Keratinocyte (primary cell): ENCODE data around the gene ASCL2. TPM values are rescaled to one million over a fixed set of nuclear protein-coding genes. Genes with fewer than 3 reads are reported as not detected.

Experiments
- DNase-seq: peaks from one replicate; pipeline ENCODE4 v3.0.0-alpha.2; 2011; ENCODE audit warnings: low read depth, missing footprints, low spot score
- FAIRE-seq: peaks from 2 replicates; lab custom pipeline; 2011; peaks lifted over from hg19 to GRCh38; lab: Jason Lieb, UNC
- H2AFZ ChIP-seq: 2 replicates; pipeline ENCODE4 v1.6.0; 2012; ENCODE audit warnings: low read length, control low read depth, inconsistent platforms; ENCODE audit not compliant: control insufficient read depth
- H3K27ac ChIP-seq: 2 replicates; pipeline ENCODE4 v1.5.1; 2011; ENCODE audit warnings: low read length; ENCODE audit not compliant: control insufficient read depth, insufficient read depth
- H3K27me3 ChIP-seq: 3 replicates; pipeline ENCODE4 v1.6.0; 2011; ENCODE audit warnings: low read length; ENCODE audit not compliant: control insufficient read depth, insufficient read depth; ENCODE audit errors: extremely low read depth
- H3K36me3 ChIP-seq, 2 experiments: 2 replicates in 1 of 2; 3 replicates in 1 of 2; pipeline ENCODE4 v1.5.1; 2011; ENCODE audit warnings: low read length in 2 of 2, mild to moderate bottlenecking in 1 of 2; ENCODE audit not compliant: control insufficient read depth in 2 of 2, insufficient read depth in 2 of 2; ENCODE audit errors: extremely low read depth in 1 of 2
- H3K4me1 ChIP-seq: 3 replicates; pipeline ENCODE4 v1.5.1; 2011; ENCODE audit warnings: low read length; ENCODE audit not compliant: control insufficient read depth, insufficient read depth; ENCODE audit errors: extremely low read depth
- H3K4me2 ChIP-seq: 3 replicates; pipeline ENCODE4 v1.6.0; 2011; ENCODE audit warnings: low read depth, low read length; ENCODE audit not compliant: control insufficient read depth, insufficient read depth; ENCODE audit errors: extremely low read depth
- H3K4me3 ChIP-seq, 3 experiments: fragments of 200-600 bp in 1 of 3; sonication (generic) in 1 of 3; 2 replicates in 2 of 3; 3 replicates in 1 of 3; pipeline ENCODE4 v1.5.1; 2011 to 2016; ENCODE audit warnings: low read length in 3 of 3, mild to moderate bottlenecking in 3 of 3, control low read depth in 2 of 3, inconsistent platforms in 1 of 3, low read depth in 1 of 3, mixed read lengths in 1 of 3, mixed run types in 1 of 3, moderate library complexity in 1 of 3; ENCODE audit not compliant: control insufficient read depth in 2 of 3, insufficient read depth in 2 of 3; ENCODE audit errors: extremely low read depth in 1 of 3
- H3K79me2 ChIP-seq: 2 replicates; pipeline ENCODE4 v1.6.0; 2012; ENCODE audit warnings: low read length; ENCODE audit not compliant: control insufficient read depth, insufficient read depth
- H3K9ac ChIP-seq: 3 replicates; pipeline ENCODE4 v1.6.0; 2011; ENCODE audit warnings: low read length; ENCODE audit not compliant: control insufficient read depth, insufficient read depth; ENCODE audit errors: extremely low read depth
- H3K9me1 ChIP-seq: 3 replicates; pipeline ENCODE4 v1.6.0; 2011; ENCODE audit warnings: low read length; ENCODE audit not compliant: control insufficient read depth, insufficient read depth; ENCODE audit errors: extremely low read depth
- H3K9me3 ChIP-seq: 2 replicates; pipeline ENCODE4 v1.5.1; 2012; ENCODE audit warnings: low read depth, low read length; ENCODE audit not compliant: control insufficient read depth
- H4K20me1 ChIP-seq: 3 replicates; pipeline ENCODE4 v1.6.0; 2011; ENCODE audit warnings: low read length; ENCODE audit not compliant: control insufficient read depth, insufficient read depth; ENCODE audit errors: extremely low read depth
- EZH2 ChIP-seq: IDR thresholded peaks from one replicate; pipeline ENCODE4 v1.6.1; 2012; ENCODE audit warnings: inconsistent platforms, mild to moderate bottlenecking, low read length, moderate library complexity
- dilution Hi-C: fragments of 300-500 bp; cut with MboI; formaldehyde crosslinking; loops from one replicate; pipeline ENCODE4 v1.7.0; 2020; ENCODE audit warnings: low sequenced_read_pairs; ENCODE audit not compliant: extremely low pct_ligation_motif_present
- polyA plus RNA-seq, 5 experiments: library from polyadenylated mRNA; depleted of rRNA in 3 of 5; stranded (reverse) in 3 of 5; stranded (forward) in 1 of 5; unstranded in 1 of 5; fragments of >200 nt; gene quantifications; 1 replicate in 1 of 5; 2 replicates in 3 of 5; 3 replicates in 1 of 5; pipeline versions ENCODE4 v1.2.1 to v1.2.3, GENCODE V29; 2011 to 2012; ENCODE audit warnings: missing spikeins in 2 of 5, low read depth in 1 of 5, low replicate concordance in 1 of 5
- TF ChIP-seq, protein P1 (sequence below), 3 experiments: IDR thresholded peaks in 1 of 3; conservative IDR thresholded peaks in 1 of 3; optimal IDR thresholded peaks in 1 of 3; 2 replicates in 2 of 3; 3 replicates in 1 of 3; pipeline versions ENCODE3 to v1.5.1; 2011; ENCODE audit warnings: low read length in 3 of 3, mild to moderate bottlenecking in 3 of 3, moderate library complexity in 2 of 3, control low read depth in 1 of 3, inconsistent platforms in 1 of 3; ENCODE audit not compliant: insufficient read depth in 2 of 3; ENCODE audit errors: extremely low read depth in 1 of 3

Gene ASCL2
- polyA plus RNA-seq, 1 donor (not counting 4 experiments of a cell fraction or from before 2014, with no cell fraction given), result 0.26 TPM

DNA sequence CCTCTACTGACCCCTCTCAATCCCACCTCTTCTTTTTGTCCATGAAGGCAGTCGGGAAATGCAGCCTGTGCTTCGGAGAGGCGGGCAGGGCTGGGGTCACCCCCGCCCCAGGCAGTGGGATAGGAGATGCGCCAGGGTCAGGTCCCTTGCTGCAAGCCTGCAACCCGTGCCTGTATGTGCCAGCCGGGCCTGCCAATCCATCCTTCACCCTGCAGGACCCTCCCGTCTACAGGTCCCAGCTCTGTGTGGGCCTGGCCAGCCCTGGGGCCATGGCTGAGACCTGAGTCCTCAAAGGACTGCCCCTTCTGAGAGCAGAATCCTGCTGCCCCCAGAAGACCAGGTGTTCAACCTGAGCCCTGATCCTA is 10.9 kb downstream of the ASCL2 start:
- Histone ChIP-seq H4K20me1 (no peaks in the 10 kb centered on the region), H3K9me3 (no peaks in the 10 kb centered on the region), H3K79me2 (no peaks in the 10 kb centered on the region), H2AFZ (no peak overlapping the region), H3K4me1 (peaks cover 15% of the 10 kb centered on the region), H3K27ac (no peak overlapping the region), H3K27me3 (peaks cover 37% of the 10 kb centered on the region), H3K9me1 (no peaks in the 10 kb centered on the region), H3K4me2 (no peak overlapping the region), H3K36me3 (no peaks in the 10 kb centered on the region), H3K9ac (no peak overlapping the region), H3K4me3 (no peak overlapping the region)
- TF ChIP-seq, protein P1, sequence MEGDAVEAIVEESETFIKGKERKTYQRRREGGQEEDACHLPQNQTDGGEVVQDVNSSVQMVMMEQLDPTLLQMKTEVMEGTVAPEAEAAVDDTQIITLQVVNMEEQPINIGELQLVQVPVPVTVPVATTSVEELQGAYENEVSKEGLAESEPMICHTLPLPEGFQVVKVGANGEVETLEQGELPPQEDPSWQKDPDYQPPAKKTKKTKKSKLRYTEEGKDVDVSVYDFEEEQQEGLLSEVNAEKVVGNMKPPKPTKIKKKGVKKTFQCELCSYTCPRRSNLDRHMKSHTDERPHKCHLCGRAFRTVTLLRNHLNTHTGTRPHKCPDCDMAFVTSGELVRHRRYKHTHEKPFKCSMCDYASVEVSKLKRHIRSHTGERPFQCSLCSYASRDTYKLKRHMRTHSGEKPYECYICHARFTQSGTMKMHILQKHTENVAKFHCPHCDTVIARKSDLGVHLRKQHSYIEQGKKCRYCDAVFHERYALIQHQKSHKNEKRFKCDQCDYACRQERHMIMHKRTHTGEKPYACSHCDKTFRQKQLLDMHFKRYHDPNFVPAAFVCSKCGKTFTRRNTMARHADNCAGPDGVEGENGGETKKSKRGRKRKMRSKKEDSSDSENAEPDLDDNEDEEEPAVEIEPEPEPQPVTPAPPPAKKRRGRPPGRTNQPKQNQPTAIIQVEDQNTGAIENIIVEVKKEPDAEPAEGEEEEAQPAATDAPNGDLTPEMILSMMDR (optimal IDR thresholded peaks at IDR 0.05 in 1 of 3, IDR thresholded peaks at IDR 0.05 in 1 of 3, conservative IDR thresholded peaks at IDR 0.05 in 1 of 3; ENCODE audit: extremely low read depth in 1 of 3, insufficient read depth in 2 of 3, low read length in 3 of 3), result no peak
- TF ChIP-seq EZH2, result no peak
- dilution Hi-C loops, result no loop called here
- FAIRE-seq, result no peak
- no peak for DNase-seq

DNA sequence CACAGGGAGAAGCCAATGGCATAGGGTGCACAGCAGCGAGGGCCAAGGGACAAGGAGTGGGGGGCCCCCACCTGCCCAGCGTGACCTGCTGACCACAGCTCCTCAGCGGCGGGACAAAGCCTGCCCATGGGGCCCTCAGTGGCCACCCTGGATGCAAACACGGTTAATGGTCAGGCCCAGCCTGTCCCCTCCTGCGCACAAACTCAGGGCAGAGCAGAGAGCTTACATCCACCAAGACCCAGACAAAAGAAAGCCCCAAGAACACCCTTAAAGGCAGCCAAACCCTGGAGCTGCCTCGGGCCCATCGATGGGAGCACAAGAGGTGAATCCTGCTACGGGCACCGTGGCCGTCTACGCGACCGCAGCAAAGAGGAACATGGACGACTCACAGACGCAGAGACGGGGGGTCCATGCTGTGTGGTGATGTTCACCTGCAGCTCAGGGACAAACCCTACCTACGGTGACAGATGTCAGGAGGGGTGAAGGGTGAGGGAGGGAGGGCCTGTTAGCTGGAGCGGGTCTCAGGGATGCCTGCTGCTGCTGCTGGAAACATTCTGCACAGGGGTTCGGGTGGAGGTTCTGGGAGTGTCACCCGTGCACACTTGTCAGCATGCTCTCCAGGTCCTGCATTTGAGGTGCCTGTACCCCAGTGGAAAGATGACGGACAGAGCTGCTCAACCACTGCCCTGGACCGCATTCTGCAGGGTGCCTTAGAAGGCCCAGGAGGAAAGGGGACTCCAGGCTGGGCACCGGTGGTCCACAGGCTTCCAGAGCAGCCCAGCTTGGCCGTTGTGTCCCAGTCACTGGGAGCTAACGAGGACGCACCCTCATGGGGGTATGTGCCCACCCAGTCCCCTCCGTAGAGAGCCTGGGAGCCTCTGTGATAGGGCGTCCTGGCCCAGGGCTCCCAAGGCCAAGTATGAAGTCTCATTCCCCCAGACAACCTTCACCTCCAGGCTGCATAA is 11.6 kb downstream of the ASCL2 start:
- no peak for FAIRE-seq
- peaks cover 15% of the 10 kb centered on the region for H3K4me1 ChIP-seq
- no peak overlapping the region for H2AFZ ChIP-seq
- no peaks in the 10 kb centered on the region for H3K9me3 ChIP-seq
- no peaks in the 10 kb centered on the region for H3K36me3 ChIP-seq
- no peak for DNase-seq
- no peaks in the 10 kb centered on the region for H4K20me1 ChIP-seq
- no peaks in the 10 kb centered on the region for H3K79me2 ChIP-seq
- no peaks in the 10 kb centered on the region for H3K9me1 ChIP-seq
- H3K27ac ChIP-seq, result no peak overlapping the region
- no peak overlapping the region for H3K9ac ChIP-seq
- no peak overlapping the region for H3K4me2 ChIP-seq
- no peak overlapping the region for H3K4me3 ChIP-seq
- H3K27me3 ChIP-seq, result peaks cover 35% of the 10 kb centered on the region
- TF ChIP-seq EZH2, result no peak
- TF ChIP-seq, protein P1 (optimal IDR thresholded peaks at IDR 0.05 in 1 of 3, IDR thresholded peaks at IDR 0.05 in 1 of 3, conservative IDR thresholded peaks at IDR 0.05 in 1 of 3; ENCODE audit: extremely low read depth in 1 of 3, insufficient read depth in 2 of 3, low read length in 3 of 3), result no peak
- dilution Hi-C loops, result no loop called here
